ENCODE data around the gene RUVBL1. TPM values are rescaled to one million over a fixed set of nuclear protein-coding genes. Genes with fewer than 3 reads are reported as not detected.

RUVBL1 gene
- total and polyA plus RNA-seq, 7 experiments from 2014 or later, result 16.8 to 73.7 (median 24.2) TPM

DNA sequence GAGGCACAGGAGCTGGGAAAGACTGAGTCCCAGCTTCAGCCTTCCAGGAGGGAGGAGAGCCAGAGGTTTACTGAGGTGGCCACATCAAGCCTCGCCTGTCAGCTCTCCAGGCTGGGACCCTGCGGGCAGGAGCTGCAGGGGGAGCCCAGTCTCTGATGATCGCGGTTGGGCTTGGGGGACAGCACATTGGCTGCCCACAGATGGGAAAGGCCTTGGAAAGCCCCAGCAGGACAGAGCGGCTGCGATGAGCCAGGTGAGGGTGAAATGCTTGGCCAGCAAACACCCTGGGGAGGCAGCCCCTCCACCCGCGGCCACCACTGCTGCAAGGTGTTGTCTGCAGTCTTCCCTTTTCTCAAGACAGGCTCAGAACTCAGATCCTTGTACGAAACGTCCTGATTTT lies 40.2 kb downstream of the RUVBL1 start:
- Histone ChIP-seq H3K4me3 (ENCODE audit: low read length) (no peak overlapping the region), H3K27me3 (ENCODE audit: control insufficient read depth in 2 of 2, insufficient read depth in 2 of 2, low read length in 2 of 2) (no peaks in the 10 kb centered on the region), H3K27ac (ENCODE audit: low read depth, low read length) (no peak overlapping the region), H3K4me1 (ENCODE audit: control insufficient read depth in 2 of 2, insufficient read depth in 2 of 2, low read length in 2 of 2) (no peaks in the 10 kb centered on the region), H3K9me3 (ENCODE audit: control insufficient read depth in 2 of 3, low read length in 3 of 3) (no peaks in the 10 kb centered on the region), H3K36me3 (ENCODE audit: control insufficient read depth in 2 of 3, insufficient read depth in 3 of 3, low read length in 3 of 3) (peaks cover 0 to 85% (median 11%) of the 10 kb centered on the region in 3 experiments)
- H3K27me3 Mint-ChIP-seq, result no peaks in the 10 kb centered on the region
- POLR2A ChIA-PET, result interaction anchor here (1.7 kb wide), 1 partner anchor 10 kb away, joined by 4 read pairs; no protein-coding TSS in a partner anchor
- H3K27ac Mint-ChIP-seq, result no peak overlapping the region
- no peaks in the 10 kb centered on the region for H3K9me3 Mint-ChIP-seq
- CTCF ChIA-PET, result interaction anchor here (1.1 kb wide), 1 partner anchor 523 kb away, joined by 3 read pairs; no protein-coding TSS in a partner anchor
- no peak overlapping the region for H3K4me3 Mint-ChIP-seq
- intact Hi-C loops (cut with micrococcal nuclease), result no loop called here
- ATAC-seq (no peak), DNase-seq (no peak)
- peaks cover 5 to 85% (median 62%) of the 10 kb centered on the region in 5 donors for H3K36me3 Mint-ChIP-seq
- peaks cover 0 to 4% (median 0%) of the 10 kb centered on the region in 7 donors for H3K4me1 Mint-ChIP-seq

DNA sequence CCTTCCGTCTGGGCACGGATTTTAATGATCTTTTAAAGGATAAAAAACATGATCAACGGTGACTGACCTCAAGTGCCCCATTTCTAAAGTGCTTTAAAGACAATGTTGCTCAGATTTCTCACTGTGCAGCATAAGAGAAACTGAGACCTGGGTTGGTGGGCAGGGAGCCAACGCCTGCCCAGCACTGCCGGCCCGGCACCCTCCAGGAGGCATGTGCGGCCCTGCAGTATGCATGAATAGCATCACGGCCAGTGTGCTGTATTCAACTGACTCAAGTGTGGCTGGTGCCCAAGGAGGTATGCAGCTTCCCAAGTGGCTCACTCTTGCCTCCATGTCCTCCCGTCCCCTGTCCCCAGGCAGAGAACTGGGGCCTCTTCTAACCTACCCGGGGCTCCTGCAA lies 41.1 kb downstream of the RUVBL1 start:
- Mint-ChIP-seq H3K4me1 (peaks cover 0 to 6% (median 0%) of the 10 kb centered on the region in 7 donors), H3K4me3 (no peak overlapping the region), H3K36me3 (peaks cover 6 to 92% (median 65%) of the 10 kb centered on the region in 5 donors), H3K27me3 (no peaks in the 10 kb centered on the region), H3K27ac (no peak overlapping the region), H3K9me3 (no peaks in the 10 kb centered on the region)
- H3K27ac ChIP-seq (ENCODE audit: low read depth, low read length), result no peak overlapping the region
- peaks cover 0 to 82% (median 11%) of the 10 kb centered on the region in 3 experiments for H3K36me3 ChIP-seq (ENCODE audit: control insufficient read depth in 2 of 3, insufficient read depth in 3 of 3, low read length in 3 of 3)
- H3K9me3 ChIP-seq (ENCODE audit: control insufficient read depth in 2 of 3, low read length in 3 of 3), result no peaks in the 10 kb centered on the region
- POLR2A ChIA-PET, result no interaction called here
- H3K4me1 ChIP-seq (ENCODE audit: control insufficient read depth in 2 of 2, insufficient read depth in 2 of 2, low read length in 2 of 2), result no peaks in the 10 kb centered on the region
- intact Hi-C loops (cut with micrococcal nuclease), result no loop called here
- DNase-seq, result no peak
- H3K27me3 ChIP-seq (ENCODE audit: control insufficient read depth in 2 of 2, insufficient read depth in 2 of 2, low read length in 2 of 2), result no peaks in the 10 kb centered on the region
- CTCF ChIA-PET, result no interaction called here
- no peak for ATAC-seq
- no peak overlapping the region for H3K4me3 ChIP-seq (ENCODE audit: low read length)

DNA sequence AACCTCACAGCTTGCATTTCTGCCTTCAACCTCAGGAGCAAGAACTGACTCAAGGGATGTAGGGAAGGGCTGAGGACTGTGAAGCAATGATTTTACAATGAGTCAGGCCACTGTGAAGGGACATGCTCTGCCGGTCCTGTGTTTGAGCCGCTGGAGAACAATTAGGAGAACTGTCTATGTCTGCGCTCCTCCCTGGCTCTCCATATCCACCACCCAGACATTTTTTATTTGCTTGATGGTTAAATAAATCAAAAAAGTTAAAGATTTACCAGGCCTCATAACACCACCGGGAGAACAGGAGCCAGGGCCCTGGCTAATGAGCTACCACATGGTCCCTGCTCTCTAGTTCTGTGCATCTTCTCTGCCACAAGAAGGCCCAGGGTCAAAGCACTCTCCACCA lies 41.8 kb downstream of the RUVBL1 start:
- Mint-ChIP-seq H3K9me3 (no peaks in the 10 kb centered on the region), H3K27me3 (no peaks in the 10 kb centered on the region), H3K4me1 (peaks cover 0 to 6% (median 0%) of the 10 kb centered on the region in 7 donors), H3K27ac (peak overlapping the region in 1 of 9 donors; percentile 13), H3K36me3 (peaks cover 6 to 85% (median 60%) of the 10 kb centered on the region in 5 donors), H3K4me3 (no peak overlapping the region)
- H3K4me1 ChIP-seq (ENCODE audit: control insufficient read depth in 2 of 2, insufficient read depth in 2 of 2, low read length in 2 of 2), result peaks cover 0 to 5% of the 10 kb centered on the region in 2 donors
- H3K36me3 ChIP-seq (ENCODE audit: control insufficient read depth in 2 of 3, insufficient read depth in 3 of 3, low read length in 3 of 3), result peaks cover 0 to 75% (median 11%) of the 10 kb centered on the region in 3 experiments
- no peak overlapping the region for H3K4me3 ChIP-seq (ENCODE audit: low read length)
- ChIA-PET CTCF (interaction anchor here (0.6 kb wide), 1 partner anchor 12 kb away, joined by 3 read pairs; no protein-coding TSS in a partner anchor), POLR2A (no interaction called here)
- no peak overlapping the region for H3K27ac ChIP-seq (ENCODE audit: low read depth, low read length)
- ATAC-seq, result no peak
- intact Hi-C loops (cut with micrococcal nuclease), result no loop called here
- no peak for DNase-seq
- no peaks in the 10 kb centered on the region for H3K27me3 ChIP-seq (ENCODE audit: control insufficient read depth in 2 of 2, insufficient read depth in 2 of 2, low read length in 2 of 2)
- no peaks in the 10 kb centered on the region for H3K9me3 ChIP-seq (ENCODE audit: control insufficient read depth in 2 of 3, low read length in 3 of 3)

DNA sequence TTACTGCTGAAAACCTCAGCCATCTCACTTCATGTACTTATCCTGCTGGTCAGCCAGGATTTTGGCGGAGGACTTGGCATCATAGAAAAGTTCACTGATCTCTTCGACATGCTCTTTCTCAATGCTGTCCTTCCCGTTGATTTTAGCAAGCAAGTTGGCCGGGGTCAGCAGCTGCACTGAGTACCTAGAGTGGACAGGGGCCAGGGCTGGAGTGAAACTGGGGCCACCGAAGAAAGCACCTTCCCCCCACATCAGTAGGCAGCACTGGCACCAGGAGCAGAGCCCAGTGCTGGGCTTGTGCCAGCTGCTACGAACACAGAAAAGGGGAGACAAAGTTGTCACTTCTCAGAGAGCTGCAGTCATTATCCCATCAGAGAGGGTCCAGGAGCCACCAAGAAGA lies 42.4 kb downstream of the RUVBL1 start:
- ATAC-seq, result no peak
- POLR2A ChIA-PET, result no interaction called here
- Histone ChIP-seq H3K27me3 (ENCODE audit: control insufficient read depth in 2 of 2, insufficient read depth in 2 of 2, low read length in 2 of 2) (no peaks in the 10 kb centered on the region), H3K4me1 (ENCODE audit: control insufficient read depth in 2 of 2, insufficient read depth in 2 of 2, low read length in 2 of 2) (peaks cover 0 to 5% of the 10 kb centered on the region in 2 donors), H3K4me3 (ENCODE audit: low read length) (no peak overlapping the region), H3K9me3 (ENCODE audit: control insufficient read depth in 2 of 3, low read length in 3 of 3) (no peaks in the 10 kb centered on the region), H3K27ac (ENCODE audit: low read depth, low read length) (no peak overlapping the region), H3K36me3 (ENCODE audit: control insufficient read depth in 2 of 3, insufficient read depth in 3 of 3, low read length in 3 of 3) (peaks cover 0 to 69% (median 11%) of the 10 kb centered on the region in 3 experiments)
- Mint-ChIP-seq H3K9me3 (no peaks in the 10 kb centered on the region), H3K4me1 (peaks cover 0 to 6% (median 0%) of the 10 kb centered on the region in 7 donors), H3K27me3 (peaks cover 0 to 2% (median 0%) of the 10 kb centered on the region in 5 donors), H3K36me3 (peaks cover 6 to 79% (median 54%) of the 10 kb centered on the region in 5 donors), H3K4me3 (no peak overlapping the region), H3K27ac (no peak overlapping the region)
- no peak for DNase-seq
- CTCF ChIA-PET, result interaction anchor here (0.6 kb wide), 1 partner anchor 11 kb away, joined by 3 read pairs; no protein-coding TSS in a partner anchor
- intact Hi-C loops (cut with micrococcal nuclease), result no loop called here

DNA sequence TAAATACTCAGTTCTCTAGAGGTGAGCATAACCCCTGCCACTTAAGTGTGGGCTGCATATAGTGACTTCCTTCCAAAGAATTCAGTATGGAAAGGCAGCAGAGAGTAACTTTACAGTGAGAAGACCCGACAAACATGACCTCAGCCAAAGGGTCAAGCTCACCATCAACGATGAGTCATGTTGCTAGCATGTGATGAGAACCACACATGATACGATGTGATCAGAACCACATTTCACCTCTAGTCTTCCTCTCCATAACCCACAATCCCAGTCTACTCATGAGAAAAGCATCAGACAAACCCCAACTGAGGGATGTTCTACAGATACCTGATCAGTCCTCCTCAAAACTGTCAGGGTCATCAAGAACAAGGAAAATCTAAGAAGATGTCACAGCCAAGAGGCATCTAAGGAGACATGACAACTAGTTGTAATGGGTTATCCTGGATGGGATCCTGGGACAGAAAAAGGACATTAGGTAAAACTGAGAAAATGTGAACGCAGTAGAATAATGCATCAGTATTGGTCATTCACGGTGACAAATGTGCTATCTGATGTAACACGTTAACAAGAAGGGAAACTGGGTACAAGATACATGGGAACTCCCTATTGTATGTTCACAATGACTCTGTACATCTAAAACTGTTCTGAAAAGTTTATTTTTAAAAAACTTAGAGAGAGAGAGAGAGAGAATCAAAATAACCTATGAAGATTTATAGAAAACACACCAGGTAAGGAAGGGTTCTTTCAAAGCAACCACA lies 43.1 kb downstream of the RUVBL1 start:
- Histone ChIP-seq H3K4me3 (ENCODE audit: low read length) (no peak overlapping the region), H3K27ac (ENCODE audit: low read depth, low read length) (no peak overlapping the region), H3K27me3 (ENCODE audit: control insufficient read depth in 2 of 2, insufficient read depth in 2 of 2, low read length in 2 of 2) (no peaks in the 10 kb centered on the region), H3K4me1 (ENCODE audit: control insufficient read depth in 2 of 2, insufficient read depth in 2 of 2, low read length in 2 of 2) (peaks cover 0 to 5% of the 10 kb centered on the region in 2 donors), H3K9me3 (ENCODE audit: control insufficient read depth in 2 of 3, low read length in 3 of 3) (no peaks in the 10 kb centered on the region), H3K36me3 (ENCODE audit: control insufficient read depth in 2 of 3, insufficient read depth in 3 of 3, low read length in 3 of 3) (peaks cover 0 to 62% (median 11%) of the 10 kb centered on the region in 3 experiments)
- ChIA-PET CTCF (no interaction called here), POLR2A (no interaction called here)
- peaks cover 0 to 6% (median 0%) of the 10 kb centered on the region in 7 donors for H3K4me1 Mint-ChIP-seq
- intact Hi-C loops (cut with micrococcal nuclease), result no loop called here
- no peak for ATAC-seq
- H3K4me3 Mint-ChIP-seq, result no peak overlapping the region
- H3K36me3 Mint-ChIP-seq, result peaks cover 6 to 74% (median 51%) of the 10 kb centered on the region in 5 donors
- no peaks in the 10 kb centered on the region for H3K9me3 Mint-ChIP-seq
- no peak for DNase-seq
- no peak overlapping the region for H3K27ac Mint-ChIP-seq
- peaks cover 0 to 2% (median 0%) of the 10 kb centered on the region in 5 donors for H3K27me3 Mint-ChIP-seq

DNA sequence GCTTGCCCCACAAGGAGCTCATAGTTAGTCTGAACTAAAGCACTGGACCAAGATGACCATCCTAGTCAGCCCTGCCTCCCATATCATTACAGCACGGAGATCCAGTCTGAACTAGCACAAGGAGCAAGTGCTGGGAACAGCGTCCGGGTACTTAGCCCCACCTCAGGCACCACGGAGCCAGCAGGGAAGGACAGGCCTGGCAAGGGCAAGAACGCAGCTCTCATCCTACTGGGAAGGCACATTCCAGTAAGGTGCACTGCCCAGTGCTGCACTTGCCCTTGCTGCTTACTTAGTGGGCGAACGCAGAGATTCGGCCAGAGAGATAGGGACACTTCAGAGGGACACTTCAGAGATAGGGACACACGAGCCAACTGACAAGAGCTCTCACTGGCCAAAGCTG lies 43.8 kb downstream of the RUVBL1 start:
- H3K27ac ChIP-seq (ENCODE audit: low read depth, low read length), result no peak overlapping the region
- CTCF ChIA-PET, result no interaction called here
- peaks cover 0 to 9% of the 10 kb centered on the region in 2 donors for H3K4me1 ChIP-seq (ENCODE audit: control insufficient read depth in 2 of 2, insufficient read depth in 2 of 2, low read length in 2 of 2)
- no peak overlapping the region for H3K27ac Mint-ChIP-seq
- DNase-seq (no peak), ATAC-seq (no peak)
- no peak overlapping the region for H3K4me3 ChIP-seq (ENCODE audit: low read length)
- H3K4me3 Mint-ChIP-seq, result peak overlapping the region in 1 of 10 donors; percentile 13
- H3K27me3 ChIP-seq (ENCODE audit: control insufficient read depth in 2 of 2, insufficient read depth in 2 of 2, low read length in 2 of 2), result no peaks in the 10 kb centered on the region
- POLR2A ChIA-PET, result interaction anchor here (0.6 to 0.8 kb wide), 2 partner anchors 24 to 571 kb away, joined by 3 read pairs; partner anchors contain the start of gene RPN1
- H3K27me3 Mint-ChIP-seq, result peaks cover 0 to 2% (median 0%) of the 10 kb centered on the region in 5 donors
- H3K4me1 Mint-ChIP-seq, result peaks cover 0 to 10% (median 6%) of the 10 kb centered on the region in 7 donors
- H3K9me3 ChIP-seq (ENCODE audit: control insufficient read depth in 2 of 3, low read length in 3 of 3), result no peaks in the 10 kb centered on the region
- H3K36me3 ChIP-seq (ENCODE audit: control insufficient read depth in 2 of 3, insufficient read depth in 3 of 3, low read length in 3 of 3), result peaks cover 0 to 55% (median 11%) of the 10 kb centered on the region in 3 experiments
- no peaks in the 10 kb centered on the region for H3K9me3 Mint-ChIP-seq
- peaks cover 6 to 67% (median 44%) of the 10 kb centered on the region in 5 donors for H3K36me3 Mint-ChIP-seq
- intact Hi-C loops (cut with micrococcal nuclease), result loop anchor here in 1 of 2 donors (5.0 kb wide), 1 partner anchor 412 kb away; the partner anchor contains the start of gene GATA2

Measured in naive thymus-derived CD4-positive, alpha-beta T cell (primary cell).